Neuron (in vitro differentiated cells): ENCODE data around the gene CCDC97.
"Not testable (repeated sequence)": the region's sequence is repeated elsewhere in the genome, so short reads cannot be mapped to it uniquely, and the experiment has no call there.

ENCODE experiments used
- H2AFZ ChIP-seq: one replicate; pipeline ENCODE4 v1.6.1; 2013; ENCODE audit warnings: low read depth, mild to moderate bottlenecking, inconsistent platforms, low read length, moderate library complexity
- H3K27me3 ChIP-seq: one replicate; pipeline ENCODE4 v1.6.1; 2013; ENCODE audit warnings: low read length; ENCODE audit not compliant: insufficient read depth
- H3K36me3 ChIP-seq: one replicate; pipeline ENCODE4 v1.6.1; 2013; ENCODE audit warnings: low read length; ENCODE audit not compliant: insufficient read depth
- H3K4me1 ChIP-seq: one replicate; pipeline ENCODE4 v1.6.1; 2013; ENCODE audit warnings: low read length; ENCODE audit not compliant: insufficient read depth
- H3K4me3 ChIP-seq: 2 replicates; pipeline ENCODE4 v1.5.1; 2013; ENCODE audit warnings: mild to moderate bottlenecking, low read length, moderate library complexity
- H3K9me3 ChIP-seq: one replicate; pipeline ENCODE4 v1.6.1; 2013; ENCODE audit warnings: low read length

Gene CCDC97

DNA sequence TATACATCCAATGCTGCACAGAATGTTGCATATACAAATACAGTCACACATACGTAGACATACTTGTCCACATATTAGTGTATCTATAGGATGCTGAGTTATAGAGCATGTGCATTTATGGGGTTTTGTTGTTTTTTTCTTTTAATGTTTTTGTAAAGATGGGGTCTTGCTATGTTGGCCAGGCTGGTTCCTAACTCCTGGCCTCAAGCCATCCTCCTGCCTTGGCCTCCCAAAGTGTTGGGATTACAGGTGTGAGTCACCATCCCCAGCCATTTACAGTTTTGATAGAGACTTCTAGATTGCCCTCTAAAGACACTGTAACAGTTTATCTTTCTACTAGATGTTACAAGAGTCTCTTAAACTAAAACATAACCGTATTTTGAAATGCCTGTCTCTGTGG is 31.5 kb upstream of the CCDC97 start:
- Histone ChIP-seq H2AFZ (no peak overlapping the region), H3K27me3 (no peaks in the 10 kb centered on the region), H3K4me3 (no peak overlapping the region), H3K9me3 (no peaks in the 10 kb centered on the region), H3K4me1 (no peaks in the 10 kb centered on the region), H3K36me3 (peaks cover 87% of the 10 kb centered on the region)

DNA sequence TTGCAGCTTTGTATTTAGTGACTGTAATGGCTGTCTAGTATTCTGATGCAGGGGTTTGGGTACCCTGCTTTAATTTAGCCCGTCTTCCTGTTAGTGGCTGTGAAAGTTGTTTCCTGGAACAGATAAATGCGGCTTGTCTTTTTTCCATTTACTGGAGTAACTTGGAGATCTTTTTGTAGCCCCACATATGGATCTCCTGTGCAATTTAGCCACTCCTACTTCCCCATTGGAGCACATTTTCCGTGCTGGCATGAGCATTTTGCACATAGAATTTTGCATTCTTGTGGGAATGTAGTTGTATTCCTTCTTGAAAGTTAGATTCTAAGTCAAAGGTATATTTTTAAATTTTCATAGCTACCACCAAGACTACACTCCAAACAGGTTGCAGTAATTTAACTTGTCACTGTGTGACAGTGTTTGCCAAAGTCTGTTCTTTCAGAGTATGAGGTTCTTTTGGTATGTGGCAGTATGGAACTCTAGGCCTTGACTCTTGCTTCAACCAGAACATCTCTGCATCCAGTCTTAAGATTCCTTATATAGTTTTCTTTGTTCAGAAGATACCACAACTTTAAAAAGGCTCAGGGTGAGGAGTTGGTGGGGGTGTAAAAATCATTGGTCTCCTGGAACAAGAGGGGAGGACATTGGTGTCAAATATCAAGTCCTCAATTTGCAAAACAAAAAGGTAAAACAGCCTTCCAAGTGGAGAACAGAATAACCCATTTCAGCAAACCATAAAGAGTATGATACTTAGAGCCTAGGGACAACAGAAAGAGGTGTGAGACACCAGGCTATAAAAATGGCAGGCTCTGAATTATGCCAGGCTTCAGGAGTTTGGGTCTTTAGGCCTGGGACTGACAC is 21.1 kb upstream of the CCDC97 start:
- H3K36me3 ChIP-seq: peaks cover 87% of the 10 kb centered on the region
- H3K27me3 ChIP-seq: no peaks in the 10 kb centered on the region
- no peaks in the 10 kb centered on the region for H3K4me1 ChIP-seq
- no peak overlapping the region for H2AFZ ChIP-seq
- H3K4me3 ChIP-seq: no peak overlapping the region
- no peaks in the 10 kb centered on the region for H3K9me3 ChIP-seq

DNA sequence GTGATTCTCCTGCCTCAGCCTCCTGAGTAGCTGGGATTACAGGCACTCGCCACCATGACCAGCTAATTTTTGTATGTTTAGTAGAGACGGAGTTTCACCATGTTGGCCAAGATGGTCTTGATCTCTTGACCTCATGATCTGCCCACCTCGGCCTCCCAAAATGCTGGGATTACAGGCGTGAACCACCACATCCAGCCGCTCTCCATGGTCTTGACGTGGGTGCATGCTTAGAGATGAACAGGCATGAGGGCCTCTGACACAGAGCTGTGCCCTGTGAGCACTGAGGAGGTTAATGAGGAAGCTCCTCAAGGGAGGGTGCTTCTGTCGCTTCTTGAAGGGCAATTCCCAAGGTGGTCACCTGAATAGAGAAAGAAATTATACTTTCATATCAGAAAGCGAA is 20.2 kb upstream of the CCDC97 start:
- not testable (repeated sequence) for H3K4me1 ChIP-seq, H3K4me3 ChIP-seq, H2AFZ ChIP-seq, H3K9me3 ChIP-seq, H3K27me3 ChIP-seq
- peaks cover 88% of the 10 kb centered on the region for H3K36me3 ChIP-seq

DNA sequence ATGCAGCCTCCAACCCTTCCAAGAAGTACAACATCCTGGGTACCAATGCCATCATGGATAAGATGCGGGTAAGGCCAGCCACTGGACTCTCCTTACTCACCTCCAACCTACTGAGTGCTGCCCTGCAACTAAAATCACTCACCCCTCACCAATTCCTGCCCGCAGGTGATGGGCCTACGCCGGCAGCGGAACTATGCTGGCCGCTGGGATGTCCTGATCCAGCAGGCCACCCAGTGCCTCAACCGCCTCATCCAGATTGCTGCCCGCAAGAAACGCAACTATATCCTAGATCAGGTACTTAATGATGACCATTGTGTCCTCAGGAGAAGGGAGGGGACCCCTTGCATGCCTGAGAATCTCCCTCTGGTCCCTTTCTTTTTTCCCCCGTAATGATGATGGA is 15.6 kb upstream of the CCDC97 start:
- H3K36me3 ChIP-seq: peaks cover 93% of the 10 kb centered on the region

DNA sequence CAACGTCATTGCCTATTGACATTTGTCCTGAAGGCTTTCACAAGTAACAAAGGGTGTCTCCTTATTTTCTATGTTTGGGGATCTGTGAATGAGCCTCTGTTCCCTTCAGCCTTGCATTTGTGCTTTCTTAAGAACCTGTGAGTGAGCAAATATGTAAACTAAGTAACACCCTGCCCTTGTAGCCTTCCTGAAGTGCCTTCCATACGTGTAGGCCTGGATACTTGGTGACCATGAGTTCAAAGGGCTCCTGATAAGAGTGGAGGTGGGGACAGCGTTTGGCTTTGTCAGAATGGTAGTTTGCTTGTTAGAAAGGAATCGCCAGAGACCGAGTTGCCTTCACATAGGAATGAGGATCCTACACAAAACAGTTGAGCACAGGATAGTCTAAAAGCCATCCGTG is 14.5 kb upstream of the CCDC97 start:
- Histone ChIP-seq H3K4me3 (no peak overlapping the region), H3K36me3 (peaks cover 94% of the 10 kb centered on the region), H2AFZ (no peak overlapping the region), H3K4me1 (peaks cover 22% of the 10 kb centered on the region), H3K27me3 (no peaks in the 10 kb centered on the region), H3K9me3 (no peaks in the 10 kb centered on the region)

More for the DNA sequence above, 15.6 kb upstream of the CCDC97 start:
- Histone ChIP-seq H3K27me3 (no peaks in the 10 kb centered on the region), H3K4me3 (no peak overlapping the region), H3K4me1 (peaks cover 22% of the 10 kb centered on the region), H3K9me3 (no peaks in the 10 kb centered on the region), H2AFZ (no peak overlapping the region)

DNA sequence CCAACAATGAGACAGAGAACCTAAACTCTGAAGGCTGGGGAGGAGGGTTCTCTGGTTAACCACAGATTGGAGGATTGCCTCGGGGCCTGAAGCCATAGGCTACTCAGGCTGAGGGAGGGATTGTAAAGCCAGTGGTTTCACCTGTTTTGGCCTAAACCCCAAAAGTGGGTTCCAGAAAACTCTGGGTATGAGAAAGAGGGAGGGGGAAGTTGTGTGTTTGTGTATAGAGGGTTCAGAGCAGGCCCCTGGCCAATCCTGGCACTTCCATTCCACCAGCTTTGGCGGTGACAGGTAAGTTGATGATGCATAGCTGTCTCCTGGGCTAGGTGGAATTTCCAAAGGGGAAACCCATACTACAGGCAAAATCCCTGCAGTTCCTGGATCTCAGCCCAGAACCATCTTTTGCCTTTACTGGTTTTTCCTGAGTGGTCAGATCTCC is 13.5 kb upstream of the CCDC97 start:
- H2AFZ ChIP-seq: no peak overlapping the region
- H3K36me3 ChIP-seq: peaks cover 96% of the 10 kb centered on the region
- no peaks in the 10 kb centered on the region for H3K9me3 ChIP-seq
- no peaks in the 10 kb centered on the region for H3K27me3 ChIP-seq
- no peak overlapping the region for H3K4me3 ChIP-seq
- peaks cover 22% of the 10 kb centered on the region for H3K4me1 ChIP-seq

DNA sequence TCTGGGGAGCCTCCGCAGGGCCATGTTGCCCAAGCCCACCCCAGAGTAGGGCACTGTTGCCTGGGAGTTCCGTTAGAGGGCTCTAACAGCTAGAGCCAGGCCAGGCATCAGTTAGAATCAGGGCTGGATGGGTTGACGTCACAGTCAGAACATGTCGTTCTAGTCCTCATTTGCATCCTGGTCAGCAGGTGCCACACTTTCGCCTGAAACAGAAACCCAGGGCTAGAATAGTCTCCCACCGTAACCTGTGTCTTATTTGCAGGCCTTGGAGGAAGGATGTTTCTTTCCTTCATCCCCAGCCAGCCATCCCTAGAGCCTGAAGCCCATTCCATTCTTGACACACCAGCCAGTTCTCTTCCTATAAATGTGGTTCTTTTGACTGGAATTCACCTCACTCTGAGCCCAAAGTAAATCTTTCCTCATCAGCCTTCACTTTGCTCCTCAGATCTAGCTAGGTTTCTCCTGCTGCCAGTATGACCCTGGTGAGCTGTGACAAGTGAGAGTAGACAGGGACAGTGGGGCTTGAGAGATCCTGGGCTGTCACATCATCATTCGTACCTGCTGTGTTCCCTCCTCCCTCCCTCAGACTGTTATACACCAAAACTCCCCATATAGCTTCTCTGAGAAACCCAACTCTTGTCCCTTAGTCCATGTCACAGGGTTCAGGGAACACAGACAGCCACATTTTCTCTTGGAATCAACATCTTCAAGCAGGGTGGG is 12.2 kb upstream of the CCDC97 start:
- Histone ChIP-seq H3K27me3 (no peaks in the 10 kb centered on the region), H3K4me3 (no peak overlapping the region), H3K4me1 (peaks cover 22% of the 10 kb centered on the region), H3K36me3 (peaks cover 93% of the 10 kb centered on the region), H3K9me3 (no peaks in the 10 kb centered on the region), H2AFZ (no peak overlapping the region)

DNA sequence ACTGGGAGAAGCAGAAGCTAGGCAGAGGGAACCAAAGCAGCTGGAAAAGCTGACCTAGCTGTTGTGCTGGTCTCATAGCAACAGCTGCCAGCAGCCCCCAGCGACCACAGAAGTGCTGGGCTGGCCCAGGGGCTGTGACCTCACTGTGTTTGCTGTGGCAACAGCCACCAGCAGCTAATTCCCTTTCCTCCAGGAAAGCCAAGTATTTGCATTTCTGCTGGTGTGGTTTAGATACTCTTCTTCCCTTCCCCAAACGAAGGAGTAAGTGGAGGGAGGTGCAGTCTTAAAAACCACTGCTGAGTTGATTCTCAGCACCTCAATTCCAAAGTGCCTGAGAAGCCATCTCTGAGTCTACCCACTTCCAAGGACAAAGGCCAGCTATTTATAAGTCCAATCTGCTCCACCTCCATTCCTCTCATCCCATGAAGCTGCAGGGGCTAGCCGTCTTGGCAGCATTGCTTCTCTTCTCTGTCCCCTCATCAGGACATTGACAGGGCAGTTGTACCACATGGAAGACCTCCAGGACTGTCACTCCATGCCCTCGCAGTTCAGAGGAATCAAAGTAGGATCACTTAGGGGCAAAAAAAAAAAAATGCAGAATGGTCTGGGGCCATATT is 11.5 kb upstream of the CCDC97 start:
- Histone ChIP-seq H3K36me3 (peaks cover 93% of the 10 kb centered on the region), H3K4me1 (peaks cover 22% of the 10 kb centered on the region), H3K4me3 (no peak overlapping the region)

DNA sequence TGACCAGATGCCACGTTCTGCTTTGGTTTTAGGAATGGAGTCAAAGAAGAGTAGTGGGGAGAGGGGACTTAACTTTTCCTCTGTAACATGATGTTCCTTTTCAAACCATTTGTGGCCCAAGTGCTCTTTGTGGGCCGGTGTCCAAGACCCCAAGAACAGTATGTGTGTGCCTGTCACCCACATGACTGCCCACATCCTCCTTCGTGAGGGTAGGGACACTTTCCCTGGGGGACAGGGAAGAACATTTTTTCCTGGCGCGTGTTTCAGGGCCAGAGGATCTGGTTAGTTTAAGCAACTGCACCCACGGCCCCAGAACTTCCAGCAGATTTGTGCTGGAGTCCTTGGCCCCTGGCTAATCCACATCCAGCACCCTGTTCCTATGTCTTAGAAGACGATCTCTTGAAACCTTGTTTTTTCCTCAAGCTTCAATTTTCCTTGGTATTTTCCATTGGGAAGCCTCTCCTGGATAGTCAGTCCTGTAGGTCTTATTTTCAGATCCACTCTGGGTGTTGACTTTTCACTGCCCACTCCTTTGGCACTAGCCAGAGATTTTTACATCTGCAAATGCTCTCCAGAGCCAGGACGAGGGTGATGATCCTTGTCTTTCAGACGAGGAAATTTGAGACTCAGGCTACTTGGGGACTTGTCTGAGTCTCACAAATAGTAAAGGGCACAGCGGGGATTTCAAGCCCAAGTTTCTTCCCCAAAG is 10.8 kb upstream of the CCDC97 start:
- H3K4me3 ChIP-seq: no peak overlapping the region
- peaks cover 93% of the 10 kb centered on the region for H3K36me3 ChIP-seq
- H3K9me3 ChIP-seq: no peaks in the 10 kb centered on the region
- H3K4me1 ChIP-seq: peaks cover 22% of the 10 kb centered on the region
- no peak overlapping the region for H2AFZ ChIP-seq
- no peaks in the 10 kb centered on the region for H3K27me3 ChIP-seq

More for the DNA sequence above, 11.5 kb upstream of the CCDC97 start:
- H3K9me3 ChIP-seq: no peaks in the 10 kb centered on the region
- H3K27me3 ChIP-seq: no peaks in the 10 kb centered on the region
- H2AFZ ChIP-seq: no peak overlapping the region

DNA sequence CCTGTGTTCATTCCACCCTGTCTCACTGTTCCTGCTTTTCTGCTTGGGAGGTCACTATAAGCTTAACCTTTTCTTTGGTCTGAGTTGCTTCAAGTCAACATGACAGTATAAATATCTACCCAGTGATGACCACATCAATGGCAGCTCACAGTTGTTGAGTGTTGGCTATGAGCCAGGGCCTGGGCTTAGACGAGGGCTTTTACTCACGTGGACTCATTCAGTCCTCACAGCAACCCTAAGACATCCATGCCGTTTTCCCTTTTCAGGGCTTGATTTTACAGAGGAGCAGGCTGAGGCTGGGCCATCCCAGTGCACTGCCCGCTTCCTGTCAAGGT is 10.2 kb upstream of the CCDC97 start:
- Histone ChIP-seq H3K36me3 (peaks cover 93% of the 10 kb centered on the region), H2AFZ (no peak overlapping the region), H3K4me3 (no peak overlapping the region)

DNA sequence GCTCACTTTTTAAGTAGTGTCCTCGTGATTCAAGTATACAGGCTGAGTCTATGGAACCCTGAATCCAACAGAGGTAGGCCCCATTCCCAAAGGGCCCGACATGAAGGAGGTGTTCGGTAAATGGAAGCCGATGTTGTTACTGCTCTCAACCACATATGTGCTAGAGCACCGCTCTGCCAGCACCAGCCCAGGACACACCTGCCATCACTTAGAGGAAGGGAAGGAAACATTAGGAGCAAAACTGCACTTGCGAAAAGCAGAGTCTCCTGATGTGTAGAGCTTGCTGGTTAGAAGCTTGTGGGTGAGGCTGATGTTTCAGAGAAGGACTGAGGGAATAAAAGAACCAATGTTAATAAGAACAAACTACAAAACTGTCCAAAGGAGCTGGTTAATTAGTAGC is 9.4 kb upstream of the CCDC97 start:
- H3K36me3 ChIP-seq: peaks cover 93% of the 10 kb centered on the region
- H3K4me1 ChIP-seq: peaks cover 22% of the 10 kb centered on the region
- no peaks in the 10 kb centered on the region for H3K9me3 ChIP-seq
- H3K4me3 ChIP-seq: no peak overlapping the region
- no peaks in the 10 kb centered on the region for H3K27me3 ChIP-seq
- H2AFZ ChIP-seq: no peak overlapping the region

More for the DNA sequence above, 10.2 kb upstream of the CCDC97 start:
- H3K27me3 ChIP-seq: no peaks in the 10 kb centered on the region
- H3K9me3 ChIP-seq: no peaks in the 10 kb centered on the region
- peaks cover 22% of the 10 kb centered on the region for H3K4me1 ChIP-seq

DNA sequence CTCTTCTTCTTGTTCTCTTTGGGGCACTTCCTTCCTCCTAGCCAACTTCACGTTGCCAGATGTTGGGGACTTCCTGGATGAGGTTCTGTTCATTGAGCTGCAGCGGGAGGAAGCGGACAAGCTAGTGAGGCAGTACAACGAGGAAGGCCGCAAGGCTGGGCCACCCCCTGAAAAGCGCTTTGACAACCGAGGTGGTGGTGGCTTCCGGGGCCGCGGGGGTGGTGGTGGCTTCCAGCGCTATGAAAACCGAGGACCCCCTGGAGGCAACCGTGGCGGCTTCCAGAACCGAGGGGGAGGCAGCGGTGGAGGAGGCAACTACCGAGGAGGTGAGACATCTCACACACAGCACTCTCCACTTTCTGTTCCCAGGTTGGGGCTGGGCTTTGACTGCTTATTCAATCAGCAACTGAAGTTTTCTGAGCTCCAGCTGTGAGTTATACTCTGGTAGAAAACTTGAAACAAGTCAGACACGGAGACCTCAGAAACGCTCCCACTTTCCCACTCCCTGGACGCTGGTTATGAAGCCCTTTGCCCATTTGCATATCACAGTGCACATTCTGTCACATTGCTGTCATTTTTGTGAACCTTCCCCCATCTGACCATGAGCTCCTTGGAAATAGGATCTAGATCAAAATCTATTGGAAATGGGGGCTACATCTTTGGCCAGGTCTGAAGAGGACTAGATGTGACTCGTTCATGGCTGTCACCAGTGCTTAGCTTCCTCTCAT is 7.2 kb upstream of the CCDC97 start:
- Histone ChIP-seq H3K36me3 (peaks cover 84% of the 10 kb centered on the region), H3K4me1 (peaks cover 9% of the 10 kb centered on the region), H3K27me3 (no peaks in the 10 kb centered on the region), H3K4me3 (no peak overlapping the region), H3K9me3 (no peaks in the 10 kb centered on the region), H2AFZ (no peak overlapping the region)
